WTC11 (cell line): ENCODE results near the gene ABCG1.

Experiments
- FOXP1 ChIP-seq: sonication (generic); formaldehyde crosslinking; IDR thresholded peaks from 2 replicates; pipeline ENCODE4 v1.8.0; 2022; ENCODE audit warnings: missing genetic modification reagents, mild to moderate bottlenecking, moderate library complexity, borderline replicate concordance
- MXD4 ChIP-seq: fragments of 250-450 bp; sonication (Bioruptor Pico); IDR thresholded peaks from 2 replicates; pipeline ENCODE4 v1.8.0; 2021; ENCODE audit warnings: mild to moderate bottlenecking, moderate library complexity, borderline replicate concordance
- MYBL2 ChIP-seq: sonication (generic); formaldehyde crosslinking; IDR thresholded peaks from 2 replicates; pipeline ENCODE4 v1.8.1; 2023; ENCODE audit warnings: mild to moderate bottlenecking, moderate library complexity, missing genetic modification reagents
- RORB ChIP-seq: fragments of 250-450 bp; sonication (Bioruptor Pico); IDR thresholded peaks from 2 replicates; pipeline ENCODE4 v1.9.0; 2021; ENCODE audit warnings: mild to moderate bottlenecking
- TF ChIP-seq, protein P1 (sequence below): fragments of 200-600 bp; IDR thresholded peaks from 2 replicates; pipeline ENCODE4 v1.8.0; 2022; ENCODE audit warnings: antibody characterized with exemption
- TF ChIP-seq, protein P2 (sequence below): sonication (generic); formaldehyde crosslinking; IDR thresholded peaks from 2 replicates; pipeline ENCODE4 v1.8.1; 2022; ENCODE audit warnings: missing genetic modification reagents, borderline replicate concordance
- TF ChIP-seq, protein P3 (sequence below): sonication (generic); formaldehyde crosslinking; conservative IDR thresholded peaks from 2 replicates; pipeline ENCODE4 v1.8.1; 2022; ENCODE audit warnings: mild to moderate bottlenecking, missing genetic modification reagents

DNA sequence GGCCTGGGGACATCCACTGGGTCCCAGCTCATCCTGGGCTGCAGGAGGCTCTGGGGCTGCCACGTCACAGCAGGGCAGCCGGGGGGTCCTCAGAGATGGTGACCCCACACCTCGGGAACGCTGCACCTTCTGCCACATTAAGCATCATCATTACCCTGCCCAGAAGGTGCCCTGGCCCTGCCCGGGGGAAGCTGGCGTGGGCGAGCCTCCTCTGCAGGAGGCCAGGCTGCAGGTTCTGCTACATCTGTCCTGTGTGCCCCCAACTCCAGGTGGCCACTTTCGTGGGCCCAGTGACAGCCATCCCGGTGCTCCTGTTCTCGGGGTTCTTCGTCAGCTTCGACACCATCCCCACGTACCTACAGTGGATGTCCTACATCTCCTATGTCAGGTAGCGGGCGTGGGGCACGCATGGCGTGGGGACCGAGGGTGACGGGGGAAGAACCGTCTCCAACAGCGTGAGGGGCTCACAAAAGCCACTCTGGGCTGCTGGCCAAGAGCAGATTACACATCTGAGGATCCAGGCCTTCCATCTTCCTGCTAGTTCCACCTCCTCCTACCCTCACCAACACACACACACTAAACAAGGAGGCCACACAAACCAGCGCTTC is 75.4 kb downstream of the ABCG1 start:
- TF ChIP-seq MYBL2 (CRISPR knock-in tag): no peak
- TF ChIP-seq, protein P1, sequence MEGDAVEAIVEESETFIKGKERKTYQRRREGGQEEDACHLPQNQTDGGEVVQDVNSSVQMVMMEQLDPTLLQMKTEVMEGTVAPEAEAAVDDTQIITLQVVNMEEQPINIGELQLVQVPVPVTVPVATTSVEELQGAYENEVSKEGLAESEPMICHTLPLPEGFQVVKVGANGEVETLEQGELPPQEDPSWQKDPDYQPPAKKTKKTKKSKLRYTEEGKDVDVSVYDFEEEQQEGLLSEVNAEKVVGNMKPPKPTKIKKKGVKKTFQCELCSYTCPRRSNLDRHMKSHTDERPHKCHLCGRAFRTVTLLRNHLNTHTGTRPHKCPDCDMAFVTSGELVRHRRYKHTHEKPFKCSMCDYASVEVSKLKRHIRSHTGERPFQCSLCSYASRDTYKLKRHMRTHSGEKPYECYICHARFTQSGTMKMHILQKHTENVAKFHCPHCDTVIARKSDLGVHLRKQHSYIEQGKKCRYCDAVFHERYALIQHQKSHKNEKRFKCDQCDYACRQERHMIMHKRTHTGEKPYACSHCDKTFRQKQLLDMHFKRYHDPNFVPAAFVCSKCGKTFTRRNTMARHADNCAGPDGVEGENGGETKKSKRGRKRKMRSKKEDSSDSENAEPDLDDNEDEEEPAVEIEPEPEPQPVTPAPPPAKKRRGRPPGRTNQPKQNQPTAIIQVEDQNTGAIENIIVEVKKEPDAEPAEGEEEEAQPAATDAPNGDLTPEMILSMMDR: no peak
- TF ChIP-seq, protein P2, sequence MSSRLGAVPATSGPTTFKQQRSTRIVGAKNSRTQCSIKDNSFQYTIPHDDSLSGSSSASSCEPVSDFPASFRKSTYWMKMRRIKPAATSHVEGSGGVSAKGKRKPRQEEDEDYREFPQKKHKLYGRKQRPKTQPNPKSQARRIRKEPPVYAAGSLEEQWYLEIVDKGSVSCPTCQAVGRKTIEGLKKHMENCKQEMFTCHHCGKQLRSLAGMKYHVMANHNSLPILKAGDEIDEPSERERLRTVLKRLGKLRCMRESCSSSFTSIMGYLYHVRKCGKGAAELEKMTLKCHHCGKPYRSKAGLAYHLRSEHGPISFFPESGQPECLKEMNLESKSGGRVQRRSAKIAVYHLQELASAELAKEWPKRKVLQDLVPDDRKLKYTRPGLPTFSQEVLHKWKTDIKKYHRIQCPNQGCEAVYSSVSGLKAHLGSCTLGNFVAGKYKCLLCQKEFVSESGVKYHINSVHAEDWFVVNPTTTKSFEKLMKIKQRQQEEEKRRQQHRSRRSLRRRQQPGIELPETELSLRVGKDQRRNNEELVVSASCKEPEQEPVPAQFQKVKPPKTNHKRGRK (CRISPR knock-in tag): no peak
- no peak for TF ChIP-seq RORB (CRISPR knock-in tag)
- no peak for TF ChIP-seq FOXP1 (CRISPR knock-in tag)
- TF ChIP-seq, protein P3, sequence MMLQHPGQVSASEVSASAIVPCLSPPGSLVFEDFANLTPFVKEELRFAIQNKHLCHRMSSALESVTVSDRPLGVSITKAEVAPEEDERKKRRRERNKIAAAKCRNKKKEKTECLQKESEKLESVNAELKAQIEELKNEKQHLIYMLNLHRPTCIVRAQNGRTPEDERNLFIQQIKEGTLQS (CRISPR knock-in tag): no peak
- no peak for TF ChIP-seq MXD4 (CRISPR knock-in tag)
